Osteoblast (primary cell): Measurements from ENCODE around the gene TUB. TPM values are rescaled to one million over a fixed set of nuclear protein-coding genes. Genes with fewer than 3 reads are reported as not detected.

Experiments used
- DNase-seq: peaks from one replicate; pipeline ENCODE4 v3.0.0; 2011; ENCODE audit warnings: low spot score, mixed read lengths; ENCODE audit not compliant: insufficient read length; ENCODE audit errors: missing footprints
- H2AFZ ChIP-seq: 2 replicates; pipeline ENCODE4 v1.6.0; 2011; ENCODE audit warnings: mild to moderate bottlenecking, low read length
- H3K27ac ChIP-seq: 2 replicates; pipeline ENCODE4 v1.5.1; 2011; ENCODE audit warnings: mild to moderate bottlenecking, low read depth, low read length, moderate library complexity
- H3K27me3 ChIP-seq: 2 replicates; pipeline ENCODE4 v1.6.0; 2012; ENCODE audit warnings: mild to moderate bottlenecking, control low read depth, inconsistent platforms, low read length, moderate library complexity; ENCODE audit not compliant: insufficient read depth
- H3K36me3 ChIP-seq: 2 replicates; pipeline ENCODE4 v1.5.1; 2011; ENCODE audit warnings: mild to moderate bottlenecking, low read length, control low read depth, moderate library complexity; ENCODE audit not compliant: insufficient read depth
- H3K4me1 ChIP-seq: 2 replicates; pipeline ENCODE4 v1.5.1; 2011; ENCODE audit warnings: mild to moderate bottlenecking, low read length, control low read depth, moderate library complexity; ENCODE audit not compliant: insufficient read depth
- H3K4me2 ChIP-seq: 2 replicates; pipeline ENCODE4 v1.6.0; 2011; ENCODE audit warnings: mild to moderate bottlenecking, low read length; ENCODE audit not compliant: insufficient read depth
- H3K4me3 ChIP-seq: fragments of 200-600 bp; sonication (generic); 3 replicates; pipeline ENCODE4 v1.5.1; 2012; ENCODE audit warnings: mild to moderate bottlenecking, low read length, inconsistent platforms; ENCODE audit not compliant: insufficient read depth
- H3K79me2 ChIP-seq: 2 replicates; pipeline ENCODE4 v1.6.0; 2012; ENCODE audit warnings: mild to moderate bottlenecking, low read length, control low read depth, inconsistent platforms; ENCODE audit not compliant: insufficient read depth
- H3K9me3 ChIP-seq: 2 replicates; pipeline ENCODE4 v1.5.1; 2011; ENCODE audit warnings: low read depth, low read length, control low read depth
- H4K20me1 ChIP-seq: 2 replicates; pipeline ENCODE4 v1.6.0; 2012; ENCODE audit warnings: mild to moderate bottlenecking, low read length, control low read depth; ENCODE audit not compliant: insufficient read depth
- total RNA-seq: library from RNA; depleted of rRNA; stranded (reverse); fragments of >200 nt; gene quantifications from 2 replicates; pipeline ENCODE4 v1.2.3, GENCODE V29; 2012
- TF ChIP-seq, protein P1 (sequence below): IDR thresholded peaks from 2 replicates; pipeline ENCODE4 v1.5.1; 2011; ENCODE audit warnings: mild to moderate bottlenecking, low read depth, low read length, moderate library complexity; ENCODE audit errors: extremely low read depth

The TUB gene
- total RNA-seq, 1 donor: 23.5 TPM

DNA sequence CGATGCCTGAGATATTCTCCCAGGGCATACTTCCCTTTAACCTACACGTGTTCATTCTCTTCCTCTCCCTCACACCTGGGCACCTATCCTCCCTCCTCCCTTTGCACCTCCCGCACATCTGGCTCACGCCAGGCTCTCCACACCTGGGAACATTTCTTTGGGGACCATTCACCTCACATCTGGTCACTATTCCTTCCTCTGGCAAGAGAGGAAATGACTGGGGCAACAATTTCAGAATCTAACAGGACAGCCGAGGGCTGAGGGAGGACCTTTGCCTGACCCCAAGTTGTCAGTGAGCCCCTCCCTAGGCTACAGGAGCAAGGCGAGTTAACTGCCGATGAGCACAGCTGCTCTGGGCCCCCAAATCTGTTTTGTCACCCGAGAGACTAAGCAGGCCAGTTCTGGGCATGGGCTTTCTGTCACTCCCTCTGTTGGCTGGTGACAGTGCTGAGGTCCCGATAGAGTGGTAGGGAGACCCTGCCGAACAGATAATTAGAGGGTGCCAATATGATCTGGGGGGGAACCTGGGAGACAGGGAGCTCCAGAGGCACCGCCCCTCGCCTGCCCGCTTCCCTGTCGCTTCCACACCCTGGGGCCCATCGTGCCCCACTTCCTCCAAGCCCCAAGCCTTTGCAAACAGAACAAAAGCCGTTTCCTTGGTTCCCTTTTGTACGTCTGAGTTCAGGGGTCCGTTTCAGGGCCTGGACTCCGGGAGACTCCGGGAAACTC is 48.3 kb upstream of the TUB start:
- Histone ChIP-seq H3K36me3 (no peaks in the 10 kb centered on the region), H3K4me3 (no peak overlapping the region), H3K4me2 (peak overlapping the region; percentile 56), H3K27ac (no peak overlapping the region), H4K20me1 (peaks cover 20% of the 10 kb centered on the region), H2AFZ (peak overlapping the region; percentile 84), H3K79me2 (peaks cover 4% of the 10 kb centered on the region), H3K9me3 (no peaks in the 10 kb centered on the region), H3K4me1 (peaks cover 22% of the 10 kb centered on the region), H3K27me3 (no peaks in the 10 kb centered on the region)
- DNase-seq: no peak
- TF ChIP-seq, protein P1, sequence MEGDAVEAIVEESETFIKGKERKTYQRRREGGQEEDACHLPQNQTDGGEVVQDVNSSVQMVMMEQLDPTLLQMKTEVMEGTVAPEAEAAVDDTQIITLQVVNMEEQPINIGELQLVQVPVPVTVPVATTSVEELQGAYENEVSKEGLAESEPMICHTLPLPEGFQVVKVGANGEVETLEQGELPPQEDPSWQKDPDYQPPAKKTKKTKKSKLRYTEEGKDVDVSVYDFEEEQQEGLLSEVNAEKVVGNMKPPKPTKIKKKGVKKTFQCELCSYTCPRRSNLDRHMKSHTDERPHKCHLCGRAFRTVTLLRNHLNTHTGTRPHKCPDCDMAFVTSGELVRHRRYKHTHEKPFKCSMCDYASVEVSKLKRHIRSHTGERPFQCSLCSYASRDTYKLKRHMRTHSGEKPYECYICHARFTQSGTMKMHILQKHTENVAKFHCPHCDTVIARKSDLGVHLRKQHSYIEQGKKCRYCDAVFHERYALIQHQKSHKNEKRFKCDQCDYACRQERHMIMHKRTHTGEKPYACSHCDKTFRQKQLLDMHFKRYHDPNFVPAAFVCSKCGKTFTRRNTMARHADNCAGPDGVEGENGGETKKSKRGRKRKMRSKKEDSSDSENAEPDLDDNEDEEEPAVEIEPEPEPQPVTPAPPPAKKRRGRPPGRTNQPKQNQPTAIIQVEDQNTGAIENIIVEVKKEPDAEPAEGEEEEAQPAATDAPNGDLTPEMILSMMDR: no peak

DNA sequence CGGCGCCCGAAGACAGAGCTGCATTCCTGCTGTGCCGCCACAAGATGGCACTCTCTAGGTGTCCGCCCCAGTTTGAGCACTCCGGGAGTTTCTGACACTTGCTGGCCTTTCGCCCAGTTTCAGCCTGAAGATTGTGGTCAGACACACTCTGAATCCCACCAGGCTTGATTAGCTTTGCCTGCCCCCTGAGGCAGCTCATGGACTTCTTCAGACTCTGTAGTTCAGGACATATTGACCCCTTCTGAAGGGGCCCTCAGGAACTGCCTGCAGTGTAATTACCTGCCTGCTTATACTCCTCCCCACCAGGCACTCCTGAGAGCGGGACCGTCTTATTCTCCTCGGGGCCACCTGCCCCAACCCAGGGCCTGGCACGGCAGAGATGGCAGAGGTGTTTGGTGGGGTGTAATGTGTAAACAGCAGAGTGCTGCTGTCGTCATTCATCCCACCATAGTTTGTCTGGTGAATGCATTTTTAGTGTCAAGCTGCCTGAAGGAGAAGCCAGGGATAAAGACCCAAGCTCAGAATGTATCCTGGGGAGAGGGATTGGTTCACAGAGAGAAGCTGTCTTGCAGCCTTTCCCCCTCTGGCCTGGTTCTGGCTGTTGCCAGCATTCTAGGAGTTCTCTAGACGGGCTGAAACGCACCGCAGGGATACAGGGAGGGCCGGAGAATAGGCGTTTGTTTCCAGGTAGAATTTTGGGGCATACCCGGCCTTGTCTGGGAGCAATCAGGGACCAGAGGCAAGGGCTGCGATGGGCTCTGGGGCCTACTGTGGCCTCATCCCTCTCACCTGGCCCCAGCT is 47.5 kb upstream of the TUB start:
- Histone ChIP-seq H2AFZ (peak overlapping the region; percentile 84), H3K4me3 (no peak overlapping the region), H4K20me1 (peaks cover 23% of the 10 kb centered on the region), H3K27me3 (no peaks in the 10 kb centered on the region), H3K4me1 (peaks cover 22% of the 10 kb centered on the region), H3K36me3 (no peaks in the 10 kb centered on the region), H3K79me2 (peaks cover under 1% of the 10 kb centered on the region), H3K9me3 (no peaks in the 10 kb centered on the region), H3K4me2 (peak overlapping the region; percentile 56), H3K27ac (no peak overlapping the region)
- peak; percentile 94 for DNase-seq
- TF ChIP-seq, protein P1: peak; percentile 94

DNA sequence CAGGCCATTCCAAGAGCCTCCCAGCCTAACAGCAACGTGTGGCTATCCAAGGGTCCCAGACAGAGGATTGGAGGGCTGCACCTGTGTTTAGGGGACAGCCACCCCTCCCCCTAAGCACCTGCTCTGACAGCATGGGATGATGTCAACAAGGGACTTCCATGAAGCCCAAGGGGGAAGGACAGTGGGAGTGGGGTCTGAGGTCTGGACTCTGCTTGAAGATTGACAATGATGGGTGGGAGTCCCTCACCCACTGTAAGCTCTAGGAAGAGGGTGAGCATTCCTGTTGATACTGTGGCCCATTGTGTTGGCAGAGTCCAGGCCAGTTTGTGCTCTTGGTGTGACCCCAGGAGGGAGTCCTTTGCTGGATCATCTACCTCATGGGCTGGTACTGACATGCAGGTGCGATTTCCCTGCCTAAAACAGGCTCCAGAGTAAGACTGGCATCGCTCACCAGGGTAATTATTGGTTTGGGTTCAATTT is 46.9 kb upstream of the TUB start:
- H4K20me1 ChIP-seq: peaks cover 26% of the 10 kb centered on the region
- H3K9me3 ChIP-seq: no peaks in the 10 kb centered on the region
- H3K27ac ChIP-seq: no peak overlapping the region
- peaks cover 22% of the 10 kb centered on the region for H3K4me1 ChIP-seq
- H3K79me2 ChIP-seq: no peaks in the 10 kb centered on the region
- no peak for DNase-seq
- TF ChIP-seq, protein P1: no peak
- H3K36me3 ChIP-seq: no peaks in the 10 kb centered on the region
- no peak overlapping the region for H3K4me2 ChIP-seq
- no peak overlapping the region for H3K4me3 ChIP-seq
- no peak overlapping the region for H2AFZ ChIP-seq
- H3K27me3 ChIP-seq: no peaks in the 10 kb centered on the region
